ENCODE measurements around the gene HOXA6.

- no peak for TF ChIP-seq GABPA (IDR thresholded peaks at IDR 0.05; ENCODE audit: low read depth)
- no peak for TF ChIP-seq POLR2AphosphoS5 (IDR thresholded peaks at IDR 0.05; ENCODE audit: low read depth)
- TF ChIP-seq, protein P1, sequence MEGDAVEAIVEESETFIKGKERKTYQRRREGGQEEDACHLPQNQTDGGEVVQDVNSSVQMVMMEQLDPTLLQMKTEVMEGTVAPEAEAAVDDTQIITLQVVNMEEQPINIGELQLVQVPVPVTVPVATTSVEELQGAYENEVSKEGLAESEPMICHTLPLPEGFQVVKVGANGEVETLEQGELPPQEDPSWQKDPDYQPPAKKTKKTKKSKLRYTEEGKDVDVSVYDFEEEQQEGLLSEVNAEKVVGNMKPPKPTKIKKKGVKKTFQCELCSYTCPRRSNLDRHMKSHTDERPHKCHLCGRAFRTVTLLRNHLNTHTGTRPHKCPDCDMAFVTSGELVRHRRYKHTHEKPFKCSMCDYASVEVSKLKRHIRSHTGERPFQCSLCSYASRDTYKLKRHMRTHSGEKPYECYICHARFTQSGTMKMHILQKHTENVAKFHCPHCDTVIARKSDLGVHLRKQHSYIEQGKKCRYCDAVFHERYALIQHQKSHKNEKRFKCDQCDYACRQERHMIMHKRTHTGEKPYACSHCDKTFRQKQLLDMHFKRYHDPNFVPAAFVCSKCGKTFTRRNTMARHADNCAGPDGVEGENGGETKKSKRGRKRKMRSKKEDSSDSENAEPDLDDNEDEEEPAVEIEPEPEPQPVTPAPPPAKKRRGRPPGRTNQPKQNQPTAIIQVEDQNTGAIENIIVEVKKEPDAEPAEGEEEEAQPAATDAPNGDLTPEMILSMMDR (IDR thresholded peaks at IDR 0.05; ENCODE audit: insufficient read depth, low read length): no peak
- TF ChIP-seq, protein P2, sequence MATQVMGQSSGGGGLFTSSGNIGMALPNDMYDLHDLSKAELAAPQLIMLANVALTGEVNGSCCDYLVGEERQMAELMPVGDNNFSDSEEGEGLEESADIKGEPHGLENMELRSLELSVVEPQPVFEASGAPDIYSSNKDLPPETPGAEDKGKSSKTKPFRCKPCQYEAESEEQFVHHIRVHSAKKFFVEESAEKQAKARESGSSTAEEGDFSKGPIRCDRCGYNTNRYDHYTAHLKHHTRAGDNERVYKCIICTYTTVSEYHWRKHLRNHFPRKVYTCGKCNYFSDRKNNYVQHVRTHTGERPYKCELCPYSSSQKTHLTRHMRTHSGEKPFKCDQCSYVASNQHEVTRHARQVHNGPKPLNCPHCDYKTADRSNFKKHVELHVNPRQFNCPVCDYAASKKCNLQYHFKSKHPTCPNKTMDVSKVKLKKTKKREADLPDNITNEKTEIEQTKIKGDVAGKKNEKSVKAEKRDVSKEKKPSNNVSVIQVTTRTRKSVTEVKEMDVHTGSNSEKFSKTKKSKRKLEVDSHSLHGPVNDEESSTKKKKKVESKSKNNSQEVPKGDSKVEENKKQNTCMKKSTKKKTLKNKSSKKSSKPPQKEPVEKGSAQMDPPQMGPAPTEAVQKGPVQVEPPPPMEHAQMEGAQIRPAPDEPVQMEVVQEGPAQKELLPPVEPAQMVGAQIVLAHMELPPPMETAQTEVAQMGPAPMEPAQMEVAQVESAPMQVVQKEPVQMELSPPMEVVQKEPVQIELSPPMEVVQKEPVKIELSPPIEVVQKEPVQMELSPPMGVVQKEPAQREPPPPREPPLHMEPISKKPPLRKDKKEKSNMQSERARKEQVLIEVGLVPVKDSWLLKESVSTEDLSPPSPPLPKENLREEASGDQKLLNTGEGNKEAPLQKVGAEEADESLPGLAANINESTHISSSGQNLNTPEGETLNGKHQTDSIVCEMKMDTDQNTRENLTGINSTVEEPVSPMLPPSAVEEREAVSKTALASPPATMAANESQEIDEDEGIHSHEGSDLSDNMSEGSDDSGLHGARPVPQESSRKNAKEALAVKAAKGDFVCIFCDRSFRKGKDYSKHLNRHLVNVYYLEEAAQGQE (IDR thresholded peaks at IDR 0.05; ENCODE audit: insufficient replicate concordance, low read depth): no peak
Measured at GRCh38 chr7:27095897-27096767, 51.4 kb downstream of the HOXA6 start, which contains the start of gene HOXA1.
